Activated CD4-positive, alpha-beta T cell treated with anti-CD3 and anti-CD28 coated beads for 48 hours (primary cell): ENCODE measurements around the gene CCDC102A.
"Not testable (repeated sequence)": the region's sequence is repeated elsewhere in the genome, so short reads cannot be mapped to it uniquely, and the experiment has no call there.

Experiments
- DNase-seq: peaks from one replicate; pipeline ENCODE4 v3.0.0-alpha.2; 2020

CCDC102A gene

DNA sequence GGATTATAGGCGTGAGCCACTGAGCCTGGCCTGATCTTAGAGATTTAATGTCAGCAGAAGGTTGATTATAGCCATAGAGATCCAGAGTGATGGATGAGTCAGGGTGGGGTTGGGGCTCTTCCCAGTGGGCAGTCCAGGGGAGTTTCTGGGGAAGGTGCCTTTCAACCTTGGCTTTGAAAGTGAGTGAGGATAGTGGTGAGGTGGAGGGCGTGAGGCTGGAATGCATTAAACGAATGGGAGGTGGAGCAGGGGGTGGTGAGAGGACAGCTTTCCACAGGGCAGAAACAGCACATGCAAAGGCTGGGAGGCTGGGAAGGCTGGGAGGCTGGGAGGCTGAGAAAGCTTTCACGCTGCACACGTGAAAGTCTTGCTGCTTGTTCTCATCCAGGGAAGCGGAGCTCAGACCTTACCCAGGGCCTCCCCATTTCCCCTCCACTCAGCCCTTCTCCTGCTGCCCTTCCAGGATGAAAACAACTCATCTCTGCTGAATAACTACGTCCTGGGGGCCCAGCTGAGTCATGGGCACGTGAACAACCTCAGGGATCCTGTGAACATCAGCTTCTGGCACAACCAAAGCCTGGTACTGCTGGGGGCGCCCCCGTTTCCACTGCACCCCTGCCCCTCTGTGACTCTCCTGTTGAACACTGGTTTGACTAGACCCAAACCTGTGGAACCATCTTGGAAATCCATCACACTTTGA lies 28.4 kb upstream of the CCDC102A start:
- no peak for DNase-seq

GRCh38 chr16:57563761-57564160 lies 27.4 kb upstream of the CCDC102A start:
- DNase-seq, result no peak

DNA sequence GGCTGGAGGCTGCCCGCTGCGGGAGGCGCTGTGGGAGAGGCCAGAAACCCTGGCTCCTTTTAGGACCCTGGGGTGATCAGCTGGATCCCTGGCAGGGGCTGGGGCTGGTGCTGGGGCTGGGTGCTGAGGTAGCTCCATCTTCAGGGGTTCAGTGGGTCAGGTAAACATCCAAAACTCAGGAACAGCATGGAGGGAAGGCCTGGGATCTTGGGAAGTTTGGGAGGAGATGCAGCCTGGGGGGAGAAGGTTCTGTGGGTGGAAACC lies 27.0 kb upstream of the CCDC102A start:
- no peak for DNase-seq

- no peak for DNase-seq
Measured at GRCh38 chr16:57562669-57563486, 26.5 kb upstream of the CCDC102A start.

GRCh38 chr16:57562066-57562465 lies 25.7 kb upstream of the CCDC102A start:
- DNase-seq, result no peak

GRCh38 chr16:57559072-57559790 lies 22.9 kb upstream of the CCDC102A start:
- no peak for DNase-seq

DNA sequence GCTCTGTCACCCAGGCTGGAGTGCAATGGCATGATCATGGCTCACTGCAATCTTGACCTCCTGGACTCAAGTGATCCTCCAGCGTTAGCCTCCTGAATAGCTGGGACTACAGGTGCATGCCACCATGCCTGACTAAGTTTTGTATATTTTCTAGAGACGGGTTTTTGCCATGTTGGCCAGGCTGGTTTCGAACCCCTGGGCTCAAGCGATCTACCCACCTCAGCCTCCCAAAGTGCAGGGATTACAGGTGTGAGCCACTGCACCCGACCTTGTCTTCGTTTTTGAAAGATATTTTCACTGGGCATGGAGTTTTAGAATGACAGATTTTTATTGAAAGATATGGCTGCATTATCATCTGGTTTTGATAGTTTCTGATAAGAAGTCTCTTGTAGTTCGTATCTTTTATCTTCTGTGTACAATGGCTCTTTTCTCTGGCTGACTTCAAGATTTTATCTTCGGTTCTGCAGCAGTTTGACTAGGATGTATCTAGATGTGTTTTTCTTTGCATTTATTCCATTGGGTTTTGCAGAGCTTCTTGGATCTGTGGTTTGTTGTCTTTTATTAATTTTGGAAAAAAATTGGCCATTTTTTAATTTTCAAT lies 20.7 kb upstream of the CCDC102A start:
- no peak for DNase-seq

GRCh38 chr16:57555831-57556230 lies 19.5 kb upstream of the CCDC102A start:
- DNase-seq, result no peak

DNA sequence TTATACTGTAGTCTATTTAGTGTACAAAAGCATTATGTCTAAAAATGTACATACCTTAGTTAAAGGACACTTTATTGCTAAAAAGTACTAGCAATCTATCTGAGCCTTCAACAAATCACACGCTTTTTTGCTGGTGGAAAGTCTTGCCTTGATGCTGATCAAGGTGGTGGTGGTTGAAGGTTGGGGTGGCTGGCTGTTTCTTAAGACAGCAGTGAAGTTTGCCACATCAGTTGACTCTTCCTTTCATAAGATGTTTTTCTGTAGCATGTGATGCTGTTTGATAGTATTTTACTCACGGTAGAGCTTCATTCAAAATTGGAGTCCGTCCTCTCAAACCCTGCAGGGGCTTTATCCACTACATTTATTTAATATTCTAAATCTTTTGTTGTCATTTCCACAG lies 14.7 kb upstream of the CCDC102A start:
- no peak for DNase-seq

GRCh38 chr16:57549730-57550129 lies 13.4 kb upstream of the CCDC102A start:
- DNase-seq, result no peak

GRCh38 chr16:57548408-57548807 lies 12.0 kb upstream of the CCDC102A start:
- DNase-seq, result no peak

- not testable (repeated sequence) for DNase-seq
Measured at GRCh38 chr16:57547524-57547923, 11.2 kb upstream of the CCDC102A start.

- no peak for DNase-seq
Measured at GRCh38 chr16:57544124-57544653, 7.8 kb upstream of the CCDC102A start.

DNA sequence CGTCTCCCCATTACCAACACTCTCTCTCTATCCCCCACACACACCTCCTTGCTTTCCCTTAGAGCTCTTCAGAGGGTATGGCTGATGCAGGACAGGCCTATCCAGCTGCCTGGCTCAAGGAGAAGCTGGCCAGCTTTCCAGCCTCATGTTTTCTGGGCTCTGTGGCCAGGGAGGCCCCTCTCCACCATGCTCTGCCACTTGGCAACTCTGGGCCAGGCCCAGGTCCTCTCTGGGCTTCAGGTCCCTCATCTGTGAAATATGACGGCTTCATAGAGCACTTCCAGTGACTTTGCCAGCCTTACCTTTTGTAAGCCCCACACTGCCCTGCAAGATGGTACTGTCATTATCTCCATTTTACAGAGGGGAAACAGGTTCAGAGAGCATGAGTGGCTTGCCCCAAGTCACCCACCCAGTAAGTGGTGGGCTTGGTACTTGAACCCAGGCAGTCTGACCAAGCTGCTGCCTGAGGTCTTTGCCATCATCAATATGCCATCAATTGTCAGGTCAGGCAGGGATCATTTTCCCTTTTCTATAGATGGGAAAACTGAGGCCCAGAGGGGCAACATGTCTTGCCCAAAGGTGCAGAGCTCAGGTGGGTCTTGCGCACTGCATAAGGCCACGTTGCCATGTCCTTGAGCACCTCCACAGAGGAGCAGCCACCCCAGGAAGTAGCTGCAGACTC lies 5.5 kb upstream of the CCDC102A start:
- DNase-seq, result no peak

- DNase-seq, result no peak
Measured at GRCh38 chr16:57540906-57541753, 4.8 kb upstream of the CCDC102A start.

- no peak for DNase-seq
Measured at GRCh38 chr16:57540387-57540786, 4.0 kb upstream of the CCDC102A start.

GRCh38 chr16:57539072-57539796 lies 2.9 kb upstream of the CCDC102A start:
- DNase-seq, result no peak

DNA sequence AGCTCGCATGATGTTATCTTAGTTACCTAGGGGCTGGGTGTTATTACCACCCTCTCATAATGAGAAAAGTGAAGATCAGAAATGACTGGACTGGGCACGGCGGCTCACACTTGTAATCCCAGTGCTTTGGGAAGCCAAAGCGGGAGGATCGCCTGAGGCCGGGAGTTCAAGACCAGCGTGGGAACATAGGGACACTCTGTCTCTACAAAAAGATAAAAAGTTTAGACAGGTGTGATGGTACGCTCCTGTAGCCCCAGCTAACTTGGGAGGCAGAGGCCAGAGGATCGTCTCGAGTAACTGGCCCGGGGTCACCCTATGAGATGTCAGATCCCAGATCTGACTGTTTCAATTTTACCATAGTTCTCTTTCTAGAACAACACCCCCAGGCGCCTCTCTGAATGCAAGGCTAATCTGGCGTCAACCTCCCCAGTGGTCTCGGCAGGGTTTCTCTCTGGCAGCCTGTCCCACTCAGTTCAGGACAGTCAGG lies 1.9 kb upstream of the CCDC102A start:
- peak; percentile 43 for DNase-seq

GRCh38 chr16:57537581-57538234 lies 1.3 kb upstream of the CCDC102A start:
- no peak for DNase-seq

DNA sequence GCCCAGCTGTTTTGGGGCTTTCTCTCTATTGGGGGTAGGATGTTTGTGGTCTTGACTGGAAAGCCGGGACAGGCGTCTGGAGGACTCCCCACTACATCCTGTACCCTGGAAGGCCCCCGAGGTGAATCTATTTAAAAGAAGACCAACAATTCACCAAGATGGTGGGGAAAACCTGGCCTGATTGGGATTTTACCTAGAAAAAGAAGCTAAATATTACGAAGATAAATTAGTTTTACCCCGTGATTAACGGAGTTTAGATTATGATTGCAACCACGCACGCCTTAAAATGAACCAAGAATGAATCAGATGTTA lies 779 bp upstream of the CCDC102A start:
- DNase-seq, result no peak
